ENCODE data around the gene CLEC10A.
"Not testable (repeated sequence)": the region's sequence is repeated elsewhere in the genome, so short reads cannot be mapped to it uniquely, and the experiment has no call there.

CLEC10A gene

DNA sequence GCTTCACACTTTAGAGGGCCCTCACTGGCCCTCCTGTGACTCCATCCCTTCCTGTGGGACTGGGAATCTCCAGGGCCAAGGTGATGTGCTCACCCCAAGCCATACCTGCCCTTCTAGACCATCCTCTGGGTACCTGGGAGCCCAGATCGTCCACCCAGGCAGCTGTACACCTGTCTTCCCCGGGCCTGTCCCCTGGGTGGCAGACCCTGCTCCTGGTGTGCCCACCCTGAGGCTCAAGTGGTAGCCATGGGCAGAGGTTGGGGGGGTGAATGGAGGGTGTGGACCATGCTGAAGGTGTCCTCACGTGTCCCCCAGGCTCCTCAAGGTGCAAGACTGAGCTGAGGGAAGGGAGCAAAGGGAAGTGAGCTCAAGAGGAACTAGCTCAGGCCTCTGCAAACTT, 9.3 kb downstream of the CLEC10A start:
- DNase-seq: no peak

DNA sequence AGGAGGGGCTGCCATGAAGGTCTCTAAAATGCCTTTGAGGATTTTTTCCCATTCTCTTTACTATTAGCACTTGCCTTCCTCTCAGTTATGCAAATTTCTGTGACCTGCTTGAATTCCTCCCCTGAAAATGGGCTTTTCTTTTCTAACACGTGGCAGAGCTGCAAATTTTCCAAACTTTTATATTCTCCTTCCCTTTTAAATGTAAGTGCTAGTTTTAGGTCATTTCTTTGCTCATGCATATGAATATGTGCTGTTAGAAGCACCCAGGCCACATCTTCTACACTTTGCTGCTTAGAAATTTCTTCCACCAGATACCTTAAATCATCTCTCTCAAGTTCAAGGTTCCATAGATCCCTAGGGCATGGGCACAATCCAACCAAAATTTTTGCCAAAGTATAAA, 11.8 kb downstream of the CLEC10A start:
- no peak for DNase-seq

DNA sequence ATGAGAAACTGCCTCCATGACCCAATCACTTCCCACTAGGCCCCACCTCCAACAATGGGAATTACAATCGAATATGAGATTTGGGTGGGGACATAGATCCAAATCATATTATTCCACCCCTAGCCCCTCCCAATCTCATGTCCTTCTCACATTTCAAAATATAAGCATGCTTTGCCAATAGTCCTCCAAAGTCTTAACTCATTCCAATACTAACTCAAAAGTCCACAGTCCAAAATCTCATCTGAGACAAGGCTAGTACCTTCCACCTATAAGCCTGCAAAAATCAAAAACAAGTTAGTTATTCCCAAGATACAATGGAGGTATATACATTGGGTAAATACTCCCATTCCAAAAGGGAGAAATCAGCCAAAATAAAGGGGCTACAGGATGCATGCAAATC, 12.9 kb downstream of the CLEC10A start:
- no peak for DNase-seq

DNA sequence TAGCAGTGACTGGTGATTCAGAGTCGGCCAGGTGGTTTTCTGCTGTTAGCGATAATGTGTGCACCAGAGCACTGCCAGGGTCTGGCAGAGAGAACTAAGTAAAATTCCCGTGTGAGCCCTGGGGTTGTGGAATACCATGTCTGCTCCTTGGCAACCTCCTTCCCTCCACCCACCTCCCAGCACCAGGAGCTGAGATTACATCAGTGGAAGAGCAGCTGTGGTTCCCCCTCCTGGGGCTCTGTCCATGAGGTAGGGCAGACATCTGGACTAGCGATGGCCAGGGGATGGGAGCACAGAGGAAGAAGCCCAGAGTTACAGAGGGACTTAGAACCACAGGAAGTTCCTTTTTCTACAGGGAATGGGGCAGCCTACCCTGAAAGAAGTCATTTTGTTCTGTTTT, 15.8 kb downstream of the CLEC10A start:
- no peak for DNase-seq

DNA sequence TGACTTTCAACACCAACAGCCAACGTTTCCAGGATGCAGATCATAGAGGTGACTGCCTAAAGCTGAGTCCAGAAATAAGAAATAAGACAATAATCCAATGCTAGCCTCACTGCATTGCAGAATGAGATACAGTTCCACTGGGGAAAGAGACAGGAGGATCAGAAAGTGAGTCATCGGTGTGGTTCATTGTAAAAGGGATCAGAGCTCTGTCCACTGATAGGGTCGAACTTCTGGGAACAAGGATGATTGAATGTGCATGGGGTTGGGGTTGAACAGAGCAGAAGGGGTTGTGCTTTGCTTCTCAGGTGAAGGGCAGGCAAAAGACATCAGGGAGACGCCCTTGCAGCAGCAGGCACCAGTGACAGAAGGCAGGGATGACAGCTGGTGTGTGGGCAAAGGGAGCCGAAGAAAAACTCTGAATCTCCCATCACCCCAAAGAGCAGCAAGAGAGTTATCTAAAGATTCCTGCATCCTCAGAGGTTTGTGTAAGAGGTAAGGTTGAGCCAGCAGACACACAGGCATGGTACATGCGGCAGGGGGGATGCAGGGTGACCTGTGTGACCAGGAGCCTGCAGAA, 16.4 kb downstream of the CLEC10A start:
- no peak for DNase-seq

DNA sequence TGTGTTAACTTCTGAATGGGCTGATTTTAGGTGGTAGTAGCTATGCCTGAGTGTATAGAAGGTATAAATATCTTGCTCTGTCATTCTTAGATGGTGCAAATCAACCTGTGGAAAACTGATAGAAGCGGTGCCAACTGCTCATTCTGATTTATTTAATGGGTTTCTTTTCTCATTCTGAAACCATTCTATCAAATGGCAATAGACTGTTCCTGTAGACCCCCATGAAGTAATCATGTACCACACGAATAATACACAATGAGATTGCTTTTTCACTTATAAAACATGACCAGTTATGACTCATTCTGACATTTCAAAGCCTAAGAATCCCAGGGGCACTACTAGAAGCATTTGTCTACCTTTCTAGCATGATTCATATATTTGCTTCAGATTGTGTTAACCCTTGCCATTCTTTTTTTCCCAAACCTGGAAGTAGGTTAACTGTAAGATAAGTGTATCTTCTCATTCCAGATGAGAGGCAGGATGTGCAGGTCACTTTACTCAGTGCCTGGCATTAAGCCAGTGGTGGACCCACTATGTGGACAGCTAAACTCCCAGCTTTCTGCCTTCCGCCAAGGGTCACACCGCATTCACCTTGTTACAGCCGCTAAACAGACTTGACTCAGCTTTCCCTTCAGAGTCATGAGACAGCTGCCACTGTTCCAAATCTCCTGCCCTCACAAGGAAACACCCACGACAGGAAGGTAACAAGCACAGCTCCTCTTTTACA, 19.7 kb downstream of the CLEC10A start:
- no peak for DNase-seq

DNA sequence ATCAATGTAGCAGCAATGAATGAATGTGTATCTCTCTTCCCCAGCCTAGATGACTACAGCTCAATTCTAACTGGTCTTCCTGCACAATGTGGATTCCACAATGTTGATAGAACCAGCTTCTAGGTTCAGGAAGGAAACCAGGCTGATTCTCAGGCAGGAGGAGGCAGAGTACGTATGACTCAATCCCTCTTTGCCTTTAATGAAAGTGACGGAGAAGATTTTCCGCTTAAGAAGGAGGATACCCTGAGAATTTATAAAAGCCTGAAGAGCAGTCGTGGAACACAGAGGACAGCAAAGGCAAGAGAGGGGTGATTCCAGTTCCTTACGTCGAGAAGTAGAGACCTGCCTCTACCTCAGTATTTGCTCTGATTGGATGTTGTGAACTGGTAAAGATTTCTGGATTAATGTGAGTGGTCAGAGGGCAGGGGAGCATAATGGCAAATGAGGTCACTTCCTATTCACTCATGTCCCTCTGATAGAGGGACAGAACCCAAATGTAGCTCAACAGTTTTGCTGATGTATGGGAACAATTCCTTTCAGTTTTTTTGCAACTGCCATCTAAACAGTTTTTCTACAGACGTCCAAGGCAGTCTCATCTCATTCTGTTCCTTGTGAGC, 21.1 kb downstream of the CLEC10A start:
- DNase-seq: no peak

DNA sequence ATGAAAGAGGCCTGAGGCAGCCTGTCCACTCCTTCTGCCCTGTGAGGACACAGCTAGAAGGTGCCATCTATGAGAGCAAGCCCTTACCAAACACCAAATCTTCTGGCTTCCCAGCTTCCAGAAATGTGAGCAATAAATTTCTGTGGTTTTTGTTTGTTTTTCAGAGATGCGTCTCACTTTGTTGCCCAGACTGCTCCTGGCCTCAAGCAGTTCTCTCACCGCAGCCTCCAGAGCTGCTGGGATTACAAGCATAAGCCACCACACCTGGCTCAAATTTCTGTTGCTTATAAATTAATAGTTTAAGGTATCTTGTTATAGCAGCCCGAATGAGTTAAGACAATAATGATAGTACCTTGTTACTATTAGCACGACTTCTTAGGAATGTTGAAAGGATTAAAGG, 23.7 kb downstream of the CLEC10A start:
- DNase-seq: no peak

DNA sequence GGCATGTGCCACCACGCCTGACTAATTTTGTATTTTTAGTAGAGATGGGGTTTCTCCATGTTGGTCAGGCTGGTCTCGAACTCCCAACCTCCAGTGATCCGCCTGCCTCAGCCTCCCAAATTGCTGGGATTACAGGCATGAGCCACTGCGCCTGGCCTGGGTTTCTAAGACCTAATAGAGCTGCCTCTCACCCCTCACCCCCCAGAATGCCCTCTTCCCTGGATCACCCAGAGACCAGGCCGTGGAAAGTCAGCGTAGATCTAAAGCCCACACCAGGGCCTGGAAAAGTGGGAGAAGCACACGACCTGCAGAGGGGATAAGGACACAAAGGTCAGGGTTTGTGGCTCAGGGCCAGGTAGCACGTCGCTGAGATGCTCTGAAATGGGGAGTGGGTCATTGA, 29.5 kb downstream of the CLEC10A start:
- DNase-seq: not testable (repeated sequence)

DNA sequence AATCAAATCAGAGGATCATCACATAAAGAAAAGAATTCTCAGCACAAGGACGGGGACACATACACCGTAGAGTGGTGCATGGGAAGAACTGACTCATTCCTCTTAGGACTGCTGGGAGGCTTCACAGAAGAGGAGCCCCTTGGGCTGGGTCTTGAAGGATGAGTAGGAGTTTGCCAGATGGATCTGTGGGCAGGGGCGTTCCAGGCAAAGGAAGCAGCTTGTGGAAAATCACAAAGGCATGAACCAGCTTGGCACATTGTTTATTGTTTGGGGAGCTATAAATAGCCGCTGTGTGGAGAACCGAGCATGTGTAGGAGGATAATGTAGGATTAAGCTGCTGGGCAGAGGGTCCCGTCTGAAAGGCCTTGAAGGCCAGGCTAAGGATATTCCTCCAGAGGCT, 31.1 kb downstream of the CLEC10A start:
- DNase-seq: no peak

DNA sequence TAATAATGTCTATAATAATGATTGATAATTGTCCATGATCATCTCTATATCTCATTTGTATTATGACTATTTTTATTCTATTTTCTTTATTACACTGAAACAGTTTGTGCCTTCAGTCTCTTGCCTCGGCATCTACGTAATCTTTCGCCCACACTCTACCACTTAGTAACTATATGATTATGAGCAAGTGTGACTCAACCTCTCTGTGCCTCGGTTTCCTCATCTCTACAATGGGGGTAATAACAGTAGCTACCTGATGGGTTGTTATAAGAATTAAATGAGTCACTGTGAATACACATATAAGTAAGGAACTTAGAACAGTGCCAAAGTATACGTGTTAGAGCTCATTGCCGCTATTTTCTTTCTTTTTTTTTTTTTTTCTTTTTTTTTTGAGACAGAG, 32.5 kb downstream of the CLEC10A start:
- DNase-seq: no peak

DNA sequence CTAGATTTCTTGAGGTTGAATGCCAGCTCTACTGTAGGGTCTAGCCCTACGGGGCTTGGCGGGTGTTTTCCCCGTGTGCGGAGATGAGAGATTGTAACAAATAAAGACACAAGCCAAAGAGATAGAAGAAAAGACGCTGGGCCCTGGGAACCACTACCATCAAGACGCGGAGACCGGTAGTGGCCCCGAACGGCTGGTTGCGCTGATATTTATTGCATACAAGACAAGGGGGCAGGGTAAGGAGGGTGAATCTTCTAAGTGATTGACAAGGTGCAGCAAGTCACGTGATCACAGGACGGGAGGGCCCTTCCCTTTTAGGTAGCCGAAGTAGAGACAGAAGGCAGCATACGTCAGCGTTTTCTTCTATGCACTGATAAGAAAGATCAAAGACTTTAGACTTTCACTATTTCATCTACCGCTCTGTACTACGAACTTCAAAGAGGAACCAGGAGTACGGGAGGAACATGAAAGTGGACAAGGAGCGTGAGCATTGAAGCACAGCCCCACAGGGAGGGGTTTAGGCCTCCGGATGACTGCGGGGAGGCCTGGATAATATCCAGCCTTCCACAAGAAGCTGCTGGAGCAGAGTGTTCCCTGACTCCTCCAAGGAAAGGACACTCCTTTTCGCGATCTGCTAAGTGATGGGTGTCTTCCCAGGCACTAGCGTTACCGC, 33.2 kb downstream of the CLEC10A start:
- peak in 2 of 4 experiments; percentile 19 to 47 for DNase-seq

DNA sequence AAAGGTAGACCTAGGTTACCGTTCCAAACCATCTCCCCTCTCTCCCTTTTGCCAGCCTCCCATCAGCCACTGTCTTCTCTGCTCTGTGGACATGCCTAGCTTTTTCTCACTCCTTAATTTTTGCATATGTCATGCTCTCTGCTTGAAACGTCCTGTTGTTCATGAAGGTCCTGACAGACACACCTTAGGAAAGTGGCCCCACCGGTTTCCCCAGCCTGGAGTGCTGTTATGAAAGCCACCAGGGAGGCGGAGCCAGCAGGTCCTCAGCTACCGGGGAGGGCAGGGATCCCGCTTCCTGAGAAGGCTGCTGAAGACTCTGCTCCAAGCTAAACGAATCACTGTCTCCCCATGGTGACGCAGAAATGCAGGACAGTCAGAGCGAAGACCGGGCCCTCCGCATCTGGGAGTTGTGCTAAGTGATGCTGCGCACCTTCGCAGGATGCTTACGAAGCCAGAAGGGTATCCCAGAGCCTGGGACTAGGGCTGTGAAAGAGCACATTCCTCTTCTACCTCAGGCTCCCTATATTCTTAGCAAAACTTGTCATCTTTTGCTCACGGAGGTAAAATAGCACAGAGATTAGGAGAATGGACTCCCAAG, 33.8 kb downstream of the CLEC10A start:
- DNase-seq: peak in 2 of 4 experiments; percentile 17 to 21

DNA sequence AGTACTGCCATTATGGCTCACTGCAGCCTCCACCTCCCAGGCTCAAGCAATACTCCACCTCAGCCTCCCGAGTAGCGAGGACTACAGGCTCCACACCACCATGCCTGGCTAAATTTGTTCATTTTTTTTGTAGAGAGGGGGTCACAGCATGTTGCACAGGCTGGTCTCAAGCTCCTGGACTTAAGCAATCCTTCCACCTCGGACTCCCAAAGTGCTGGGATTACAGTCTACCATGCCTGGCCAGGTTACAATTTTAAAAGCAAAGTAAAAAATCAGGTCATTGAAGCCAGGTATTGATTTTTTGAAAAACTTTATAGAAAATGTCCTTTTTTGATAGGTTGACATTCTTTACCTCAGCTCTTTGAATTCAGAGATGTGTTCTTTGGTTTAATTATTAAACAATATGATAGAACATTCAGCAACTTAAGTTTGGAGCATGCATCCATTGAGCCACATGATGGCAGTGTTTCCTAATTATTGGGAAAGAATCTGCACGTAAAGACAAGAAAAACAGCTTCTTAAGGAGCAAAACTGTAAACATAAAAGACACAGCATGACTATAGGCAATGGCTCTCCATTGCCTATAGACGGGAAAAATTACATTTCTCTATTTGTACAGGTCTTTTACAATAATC, 34.4 kb downstream of the CLEC10A start:
- no peak for DNase-seq

DNA sequence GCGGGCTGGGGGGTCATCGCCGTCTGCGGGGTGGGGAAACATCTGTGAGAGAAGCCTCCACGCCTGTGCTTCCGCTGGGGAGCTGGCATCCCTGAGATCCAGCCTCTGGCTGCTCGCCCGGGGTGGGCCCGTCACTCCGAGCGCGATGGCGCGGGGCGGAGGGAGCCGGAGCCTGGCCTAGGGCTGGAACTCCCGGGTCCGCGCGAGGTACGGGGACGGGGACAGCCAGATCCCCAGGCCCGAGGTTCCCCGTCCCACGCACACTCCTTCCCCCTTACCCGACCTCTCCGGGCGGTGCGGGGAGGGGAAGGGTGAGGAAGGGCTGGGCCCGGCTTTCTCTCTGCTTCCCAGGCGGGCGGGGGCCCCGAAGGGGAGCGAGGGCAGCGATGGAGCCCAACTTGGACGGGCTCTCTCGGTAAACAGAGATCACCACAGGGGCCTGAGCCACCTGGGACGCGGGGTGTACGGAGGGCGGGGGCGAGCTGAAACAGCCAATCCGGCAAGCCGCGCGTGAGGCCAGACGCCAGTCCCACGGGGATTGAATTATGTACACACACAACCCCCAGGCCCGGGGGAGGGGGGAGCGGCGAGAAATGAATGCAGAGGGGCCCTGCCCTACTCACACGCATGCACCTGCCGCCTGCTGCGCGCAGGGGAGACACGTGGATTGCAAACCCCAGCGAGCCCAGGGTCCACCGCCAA, 36.4 kb downstream of the CLEC10A start, which contains the start of gene SLC16A11:
Gene SLC16A11, minus strand, starts transcription at position 596 of the 702 bp plus-strand sequence. Its CDS starts 579 bp downstream, at position 17.
- DNase-seq: peak in 1 of 4 experiments; percentile 21

DNA sequence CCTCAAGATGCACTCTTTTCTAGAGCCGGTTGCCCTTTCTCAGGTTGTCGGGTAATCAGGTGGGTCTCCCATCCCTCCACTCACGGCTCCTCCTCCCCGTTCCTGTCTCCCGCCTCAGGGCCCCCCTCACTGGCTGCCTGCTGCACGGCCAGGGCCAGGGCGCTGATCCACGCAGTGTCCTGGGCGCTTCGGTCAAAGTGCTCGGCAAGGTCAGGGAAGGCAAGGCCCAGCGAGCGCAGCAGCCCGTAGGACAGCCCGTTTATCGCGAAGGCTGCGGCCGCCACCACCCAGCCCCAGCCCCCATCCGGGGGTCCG, 36.9 kb downstream of the CLEC10A start:
- DNase-seq: peak in 1 of 4 experiments; percentile 27

DNA sequence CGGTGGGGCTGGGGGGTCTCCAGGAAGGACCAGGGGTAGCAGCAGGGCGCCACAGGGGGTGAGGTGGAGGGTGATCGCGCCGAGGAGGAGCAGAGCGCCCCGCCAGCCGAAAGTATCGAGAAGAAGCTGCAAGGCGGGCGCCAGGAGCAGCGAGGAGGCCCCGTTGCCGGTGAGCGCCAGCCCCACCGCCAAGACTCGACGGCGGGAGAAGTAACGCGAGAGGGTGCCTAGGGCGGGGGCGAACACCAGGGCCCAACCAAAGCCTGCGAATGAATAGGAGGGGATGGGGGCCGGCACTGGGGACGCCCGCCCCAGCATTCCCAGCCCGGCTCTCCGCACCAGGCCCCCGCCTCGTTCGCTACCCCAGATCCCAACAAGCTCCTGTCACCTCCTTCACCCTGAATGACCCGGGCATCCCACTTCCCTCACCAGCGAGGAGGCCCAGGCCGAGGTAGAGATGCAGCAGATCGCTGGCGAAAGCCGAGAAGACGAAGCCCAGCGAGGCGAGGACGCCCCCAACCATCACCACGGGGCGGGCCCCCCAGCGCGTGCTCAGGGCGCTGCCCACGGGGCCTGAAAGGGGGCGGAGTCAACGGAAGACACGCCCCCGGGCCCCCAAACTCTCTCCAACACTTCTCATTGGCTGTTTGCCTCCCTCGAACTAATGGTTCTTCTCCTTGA, 37.4 kb downstream of the CLEC10A start:
- DNase-seq: peak in 3 of 4 experiments; percentile 19 to 47 (median 24)

DNA sequence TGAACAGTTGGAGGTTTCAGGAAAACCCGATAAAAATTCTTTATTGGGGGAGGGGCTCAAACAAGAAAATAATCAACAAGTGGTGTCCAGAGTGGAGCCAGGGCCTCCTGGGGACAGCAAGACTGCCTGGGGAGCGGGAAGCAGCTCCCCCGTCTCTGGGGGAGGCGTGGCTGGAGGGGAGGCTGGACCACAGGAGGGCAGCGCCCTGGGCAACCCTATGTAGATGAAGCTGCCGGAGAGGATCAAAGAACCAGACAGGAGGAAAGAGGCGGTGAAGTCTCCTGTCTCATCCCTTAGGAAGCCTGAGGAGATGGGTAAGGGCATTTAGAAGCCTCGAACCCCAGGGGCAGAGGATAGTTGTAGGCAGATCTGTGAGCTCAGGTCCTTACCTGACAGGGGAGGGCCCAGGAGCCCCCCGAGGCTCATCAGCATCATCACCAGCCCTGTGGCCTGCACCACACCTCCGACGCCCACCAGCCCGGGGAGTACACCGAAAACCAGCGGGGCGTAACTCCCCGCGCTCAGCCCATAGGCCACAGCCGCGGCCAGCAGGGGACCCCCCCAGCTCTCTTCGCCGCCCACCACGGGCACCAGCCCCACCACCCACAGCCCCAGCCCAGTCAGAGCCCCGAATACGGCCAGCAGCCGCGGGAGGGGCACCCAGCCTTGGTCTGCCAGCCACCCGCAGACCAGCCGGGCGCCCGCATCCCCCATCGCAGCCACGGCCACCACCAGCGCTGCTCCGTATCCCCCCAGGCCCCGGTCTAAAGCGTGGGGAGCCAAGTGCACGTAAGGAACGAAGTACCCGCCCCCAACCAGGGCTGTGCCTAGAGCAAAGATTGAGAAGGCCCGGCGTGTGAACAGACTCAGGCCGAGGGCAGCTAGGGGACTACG, 38.2 kb downstream of the CLEC10A start:
- no peak for DNase-seq

DNA sequence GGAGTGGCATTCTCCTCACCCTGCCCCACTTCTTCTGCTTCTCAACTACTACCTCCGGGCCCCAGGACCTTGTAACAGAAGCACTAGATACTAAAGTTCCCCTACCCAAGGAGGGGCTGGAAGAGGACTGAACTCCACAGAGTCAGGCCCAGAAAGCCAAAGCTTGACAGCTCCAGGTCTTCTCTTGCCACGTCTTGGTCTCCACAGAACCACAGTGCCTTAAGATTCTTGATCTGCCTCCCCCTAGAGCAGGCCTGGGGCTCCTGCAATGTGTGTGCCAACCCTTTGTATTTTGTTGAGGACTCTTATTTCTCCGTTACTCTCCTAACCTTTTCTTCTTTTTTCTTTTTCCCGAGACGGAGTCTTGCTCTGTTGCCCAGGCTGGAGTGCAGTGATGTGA, 40.2 kb downstream of the CLEC10A start:
- DNase-seq: no peak

DNA sequence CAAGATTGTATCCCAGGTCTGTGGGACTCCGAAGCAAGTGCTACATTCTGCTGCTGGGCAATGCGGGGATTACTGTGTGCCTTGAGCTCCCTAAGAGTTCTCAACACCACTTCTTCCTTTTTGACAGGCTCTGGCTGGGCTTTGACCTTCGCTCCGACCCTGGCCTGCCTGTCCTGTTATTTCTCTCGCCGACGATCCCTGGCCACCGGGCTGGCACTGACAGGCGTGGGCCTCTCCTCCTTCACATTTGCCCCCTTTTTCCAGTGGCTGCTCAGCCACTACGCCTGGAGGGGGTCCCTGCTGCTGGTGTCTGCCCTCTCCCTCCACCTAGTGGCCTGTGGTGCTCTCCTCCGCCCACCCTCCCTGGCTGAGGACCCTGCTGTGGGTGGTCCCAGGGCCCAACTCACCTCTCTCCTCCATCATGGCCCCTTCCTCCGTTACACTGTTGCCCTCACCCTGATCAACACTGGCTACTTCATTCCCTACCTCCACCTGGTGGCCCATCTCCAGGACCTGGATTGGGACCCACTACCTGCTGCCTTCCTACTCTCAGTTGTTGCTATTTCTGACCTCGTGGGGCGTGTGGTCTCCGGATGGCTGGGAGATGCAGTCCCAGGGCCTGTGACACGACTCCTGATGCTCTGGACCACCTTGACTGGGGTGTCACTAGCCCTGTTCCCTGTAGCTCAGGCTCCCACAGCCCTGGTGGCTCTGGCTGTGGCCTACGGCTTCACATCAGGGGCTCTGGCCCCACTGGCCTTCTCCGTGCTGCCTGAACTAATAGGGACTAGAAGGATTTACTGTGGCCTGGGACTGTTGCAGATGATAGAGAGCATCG, 41.8 kb downstream of the CLEC10A start:
- no peak for DNase-seq

Measured in activated naive CD4-positive, alpha-beta T cell (primary cell).